ENCODE measurements around the gene BAIAP3.

The BAIAP3 gene

GRCh38 chr16:1299012-1299867 is 34.2 kb upstream of the BAIAP3 start:
- DNase-seq, result no peak

DNA sequence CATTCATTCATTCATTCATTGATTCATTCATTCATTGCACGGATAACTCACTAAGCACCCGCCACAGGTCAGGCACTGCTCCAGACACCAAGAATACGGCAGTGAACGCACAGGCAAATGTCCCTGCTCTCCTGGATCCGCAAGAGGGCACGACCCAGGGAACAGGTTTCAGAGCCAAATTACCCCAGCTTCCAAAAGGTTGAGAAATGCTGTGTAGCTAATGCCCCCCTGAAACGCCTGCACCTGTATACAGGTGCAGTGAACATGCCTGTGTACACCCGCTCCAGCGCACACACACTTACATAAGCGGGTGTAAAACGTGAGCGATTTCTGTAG is 33.6 kb upstream of the BAIAP3 start:
- DNase-seq, result no peak

GRCh38 chr16:1300664-1301476 is 32.6 kb upstream of the BAIAP3 start:
- DNase-seq, result peak; percentile 91

DNA sequence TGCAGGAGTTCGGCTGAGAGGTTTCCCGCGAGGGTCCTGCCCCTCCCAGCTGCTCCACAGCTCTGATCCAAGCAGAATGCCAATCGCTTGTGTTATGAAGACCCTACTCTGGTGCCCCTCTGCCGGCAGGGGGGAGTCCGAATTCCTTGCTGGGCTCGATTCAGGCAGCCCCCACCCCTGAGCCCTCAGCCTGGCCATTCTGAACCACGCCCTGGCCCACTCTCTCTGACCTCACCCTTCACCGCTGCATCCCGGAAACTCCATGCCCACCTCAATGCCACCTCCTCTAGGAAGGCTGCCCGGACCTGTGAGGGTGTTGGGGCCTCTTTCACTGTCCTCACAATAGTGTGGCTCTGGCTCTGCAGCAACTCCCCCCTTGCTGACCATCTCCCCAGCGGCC is 31.9 kb upstream of the BAIAP3 start:
- DNase-seq, result no peak

DNA sequence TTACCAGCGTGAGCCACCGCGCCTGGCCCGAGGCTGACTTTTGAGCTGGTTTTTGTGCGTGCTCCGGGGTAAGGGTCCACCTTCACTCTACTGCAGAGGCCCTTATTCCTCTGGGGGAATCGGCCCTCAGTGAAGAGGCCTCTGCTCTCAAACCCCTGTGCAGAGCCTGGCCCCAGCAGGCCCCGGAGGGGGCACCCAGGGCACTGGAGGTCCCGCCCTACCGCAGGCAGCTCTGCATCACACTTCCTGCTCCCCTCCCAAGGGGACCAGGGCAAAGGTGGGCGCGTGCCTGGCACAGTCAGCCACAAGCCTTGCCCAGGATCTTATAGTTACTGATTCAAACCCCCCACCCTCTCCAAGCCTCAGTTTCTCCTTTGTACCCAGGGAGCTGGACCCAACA is 27.6 kb upstream of the BAIAP3 start:
- peak; percentile 64 for DNase-seq

DNA sequence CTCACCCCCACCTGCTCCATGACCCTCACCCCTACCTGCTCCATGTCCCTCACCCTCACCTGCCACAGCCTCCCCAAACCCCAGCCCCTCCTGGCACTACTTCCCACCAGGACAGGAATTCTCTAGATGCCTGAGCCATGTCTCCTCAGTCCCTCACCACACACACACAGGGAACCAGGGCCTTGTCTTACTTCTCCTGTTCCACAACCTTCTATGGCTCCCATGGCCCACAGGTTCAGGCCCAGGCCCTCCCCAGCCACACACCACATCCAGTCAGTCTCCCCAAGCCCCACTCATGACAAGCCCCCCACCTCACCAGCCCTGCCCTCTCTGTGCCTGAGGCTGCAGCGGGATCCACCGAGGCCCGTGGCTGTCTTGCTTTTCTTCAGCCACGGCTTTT is 27.1 kb upstream of the BAIAP3 start:
- DNase-seq, result no peak

DNA sequence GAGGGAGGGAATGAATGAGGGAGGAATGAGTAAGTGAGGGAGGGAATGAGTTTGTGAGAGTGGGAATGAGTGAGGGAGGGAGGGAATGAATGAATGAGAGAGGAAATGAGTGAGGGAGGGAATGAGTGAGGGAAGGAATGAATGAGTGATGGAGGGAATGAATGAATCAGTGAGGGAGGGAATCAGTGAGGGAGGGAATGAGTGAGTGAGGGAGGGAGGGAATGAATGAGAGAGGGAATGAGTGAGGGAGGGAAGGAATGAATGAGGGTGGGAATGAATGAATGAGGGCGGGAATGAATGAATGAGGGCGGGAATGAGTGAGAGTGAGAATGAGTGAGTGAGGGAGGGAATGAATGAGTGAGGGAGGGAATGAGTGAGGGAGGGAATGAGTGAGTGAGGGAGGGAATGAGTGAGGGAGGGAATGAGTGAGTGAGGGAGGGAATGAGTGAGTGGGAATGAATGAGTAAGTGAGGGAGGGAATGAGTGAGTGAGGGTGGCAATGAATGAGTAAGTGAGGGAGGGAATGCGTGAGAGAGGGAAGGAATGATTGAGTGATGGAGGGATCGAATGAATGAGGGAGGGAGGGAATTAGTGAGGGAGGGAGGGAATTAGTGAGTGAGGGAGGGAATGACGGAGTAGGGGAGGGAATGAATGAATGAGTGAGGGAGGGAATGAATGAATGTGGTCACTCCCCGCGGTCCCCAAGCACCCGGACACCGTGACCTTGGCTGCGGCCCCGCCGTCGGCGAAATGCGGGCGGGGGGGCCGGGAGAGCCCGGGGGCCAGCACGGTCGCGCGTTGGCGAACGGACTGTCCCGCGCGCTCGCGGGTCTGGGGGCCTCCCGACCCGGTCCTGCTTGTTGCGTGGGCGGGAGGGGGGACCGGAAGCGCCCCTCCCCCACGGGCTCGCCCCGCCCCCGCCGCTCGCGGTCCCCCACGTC is 25.1 kb upstream of the BAIAP3 start:
- no peak for DNase-seq

GRCh38 chr16:1308977-1309885 is 24.2 kb upstream of the BAIAP3 start, which contains the start of gene UBE2I:
Gene UBE2I, plus strand, starts transcription at chr16:1309636. Its CDS starts 4,395 bp downstream, at chr16:1314031.
- DNase-seq, result peak; percentile 99

DNA sequence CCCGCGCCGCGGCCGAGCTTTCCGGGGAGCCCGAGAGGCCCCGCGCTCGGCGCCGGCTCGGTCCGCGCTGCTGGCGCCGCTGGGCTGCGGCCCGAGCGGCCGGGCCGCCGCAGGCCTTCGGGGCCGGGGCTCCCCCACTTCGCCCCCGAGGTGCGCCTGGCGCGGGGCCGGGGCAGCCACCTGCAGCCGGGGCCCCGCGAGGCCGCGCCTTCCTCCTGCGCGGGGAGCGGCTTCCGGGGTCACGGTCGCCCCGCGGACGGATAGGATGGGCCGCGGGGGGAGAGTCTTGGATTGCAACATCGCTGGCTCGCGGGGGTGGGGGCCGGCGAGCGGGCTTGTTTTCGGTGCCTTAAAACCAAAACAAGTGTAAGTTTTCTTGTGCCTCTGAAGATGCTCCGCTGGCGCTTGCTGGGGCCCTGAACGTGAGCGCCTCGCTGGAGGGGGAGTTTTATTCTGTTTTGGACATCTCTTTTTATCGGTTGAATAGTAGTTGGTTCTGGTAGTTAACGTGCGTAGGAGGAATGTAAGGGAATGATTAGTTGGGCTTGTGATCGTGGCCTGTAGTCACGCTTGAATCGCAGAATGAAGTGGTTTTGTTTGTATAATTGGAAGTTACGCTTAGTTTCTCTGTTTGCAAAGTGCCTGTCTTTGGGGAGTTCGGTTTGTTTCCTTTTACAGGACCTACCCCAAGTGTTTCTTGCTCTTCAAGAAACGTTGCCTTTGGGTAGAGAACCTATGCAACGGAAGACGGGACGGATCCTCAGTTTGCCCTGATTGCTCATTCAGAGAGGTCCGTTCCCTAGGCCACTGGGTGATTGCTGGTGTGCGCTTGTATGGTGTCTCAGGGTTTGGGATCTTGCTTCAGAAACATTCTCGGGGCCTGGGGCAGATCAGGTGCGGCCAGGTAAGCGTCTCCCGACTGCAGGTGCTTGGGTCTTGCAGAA is 23.3 kb upstream of the BAIAP3 start:
- DNase-seq, result peak; percentile 81

GRCh38 chr16:1310832-1311200 is 22.6 kb upstream of the BAIAP3 start:
- DNase-seq, result no peak

- DNase-seq, result no peak
Measured at GRCh38 chr16:1311212-1311737, 22.2 kb upstream of the BAIAP3 start.

GRCh38 chr16:1311738-1312466 is 21.5 kb upstream of the BAIAP3 start:
- no peak for DNase-seq

DNA sequence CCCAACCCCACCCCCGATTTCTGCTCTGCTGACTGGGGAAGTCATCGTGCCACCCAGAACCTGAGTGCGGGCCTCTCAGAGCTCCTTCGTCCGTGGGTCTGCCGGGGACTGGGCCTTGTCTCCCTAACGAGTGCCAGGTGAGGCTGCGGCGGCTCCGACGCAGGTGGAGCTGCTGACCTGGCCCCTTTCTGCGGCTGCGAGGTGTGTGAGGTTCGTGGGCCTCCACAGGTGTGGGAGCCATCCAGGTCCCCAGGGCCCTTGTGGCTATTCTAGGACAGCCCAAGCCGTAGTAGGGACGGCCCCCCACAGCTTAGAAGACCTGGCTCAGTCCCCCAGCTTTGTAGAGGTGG is 21.0 kb upstream of the BAIAP3 start:
- DNase-seq, result no peak

DNA sequence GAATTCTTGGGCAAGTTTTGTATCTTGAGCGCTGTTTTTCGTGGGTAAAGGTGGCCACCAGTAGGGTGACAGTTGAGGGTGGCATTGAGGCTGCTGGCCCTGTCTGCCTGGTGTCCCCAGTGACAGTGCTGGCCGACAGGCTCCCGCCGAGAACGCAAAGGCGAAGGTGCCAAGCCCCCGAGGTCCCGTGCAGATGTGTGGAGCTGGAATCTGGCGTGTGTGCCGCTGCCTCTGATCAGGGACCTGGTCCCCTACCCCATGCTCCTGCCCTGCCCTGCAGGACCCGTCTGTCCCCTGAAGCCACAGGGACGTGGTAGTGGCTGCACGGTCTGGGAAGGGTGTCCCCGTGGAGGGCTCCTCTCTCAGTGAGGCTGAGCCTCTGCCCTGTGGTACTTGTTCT is 20.5 kb upstream of the BAIAP3 start:
- no peak for DNase-seq

DNA sequence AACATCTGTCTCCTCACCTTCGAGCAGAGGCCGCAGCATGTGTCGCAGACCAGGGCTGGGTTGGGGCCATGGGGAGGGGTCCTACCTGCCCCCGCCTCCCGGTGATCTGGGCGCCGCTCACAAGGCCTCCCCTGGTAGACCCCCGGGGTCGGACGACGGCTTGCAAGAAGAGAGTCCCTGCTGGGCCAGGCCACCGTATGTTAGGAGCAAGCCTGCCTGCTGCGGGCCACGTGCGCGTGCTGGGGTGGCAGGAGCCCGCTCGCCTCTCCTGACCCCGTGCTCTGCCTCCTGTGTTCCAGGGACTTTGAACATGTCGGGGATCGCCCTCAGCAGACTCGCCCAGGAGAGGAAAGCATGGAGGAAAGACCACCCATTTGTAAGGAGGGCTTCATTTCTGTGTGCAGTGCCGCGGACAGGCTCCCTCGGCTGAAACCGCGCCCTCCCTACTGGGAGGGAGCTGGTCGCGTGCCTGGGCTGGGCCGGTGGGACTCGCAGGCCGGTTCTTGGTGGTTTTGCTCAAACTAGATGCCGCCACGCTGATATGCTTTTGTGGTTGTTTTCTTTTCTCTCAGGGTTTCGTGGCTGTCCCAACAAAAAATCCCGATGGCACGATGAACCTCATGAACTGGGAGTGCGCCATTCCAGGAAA is 19.6 kb upstream of the BAIAP3 start:
- DNase-seq, result no peak

DNA sequence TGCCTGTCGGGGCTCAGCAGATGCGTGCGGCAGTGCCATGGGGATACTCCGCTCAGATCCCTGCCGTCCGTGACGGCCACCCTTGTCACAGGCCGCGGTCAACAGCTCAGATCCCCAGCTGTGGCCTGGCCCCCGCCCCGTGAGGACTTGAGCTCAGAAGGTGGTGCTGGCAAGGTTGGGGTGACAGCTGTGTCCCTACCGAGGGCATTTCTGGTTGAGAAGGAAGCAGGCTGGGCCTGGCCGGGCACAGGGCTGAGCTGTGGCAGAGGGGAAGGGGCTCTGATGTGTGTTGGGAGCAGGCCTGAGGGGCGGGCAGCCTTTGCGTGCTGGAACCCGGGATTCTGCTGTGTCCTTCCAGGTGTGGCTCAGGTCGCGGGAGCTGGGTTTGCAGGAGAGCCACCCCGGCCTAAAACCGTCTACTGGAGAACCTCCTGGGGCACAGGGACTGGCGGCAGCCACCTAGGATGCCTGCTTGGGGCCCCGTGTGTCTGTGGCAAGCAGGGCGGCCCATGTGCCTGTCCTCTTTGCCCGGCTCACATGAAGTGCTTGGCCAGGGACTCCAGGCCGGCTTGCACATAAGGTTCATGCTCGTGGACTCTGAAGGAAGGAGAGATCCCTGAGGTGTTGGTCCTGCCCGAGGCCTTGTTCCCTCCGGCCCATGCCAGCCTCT is 18.9 kb upstream of the BAIAP3 start:
- DNase-seq, result no peak

GRCh38 chr16:1315081-1316032 is 18.1 kb upstream of the BAIAP3 start:
- DNase-seq, result no peak

DNA sequence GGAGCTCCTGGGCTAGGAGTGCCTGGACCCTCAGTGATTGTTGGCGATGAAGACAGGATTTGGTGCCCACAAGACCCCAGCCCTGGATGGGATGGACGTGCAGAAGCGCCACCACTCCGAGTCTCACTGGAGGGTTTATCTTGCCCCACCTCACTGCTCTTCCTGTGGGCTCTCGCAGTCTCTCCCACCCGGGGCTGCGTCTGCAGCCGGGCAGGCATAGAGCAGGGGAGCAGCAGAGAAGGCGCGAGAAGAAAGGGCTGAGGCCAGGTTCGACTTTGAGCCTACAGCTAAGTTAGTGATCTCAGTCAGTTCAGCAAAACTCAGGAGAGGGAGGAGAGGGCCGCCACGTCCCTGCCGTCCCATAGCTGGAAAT is 17.4 kb upstream of the BAIAP3 start:
- no peak for DNase-seq
